CD14-positive monocyte (primary cell): Measurements from ENCODE around the gene TTF2. TPM values are rescaled to one million over a fixed set of nuclear protein-coding genes. Genes with fewer than 3 reads are reported as not detected.

Experiments
- DNase-seq, 3 donors: peaks; one replicate each; pipeline ENCODE4 v3.0.0-alpha.2; 2011 to 2022
- H2AFZ ChIP-seq: 2 replicates; pipeline ENCODE4 v1.6.0; 2012; ENCODE audit warnings: mild to moderate bottlenecking, low read depth, low read length, inconsistent platforms; ENCODE audit not compliant: insufficient read depth, poor library complexity, severe bottlenecking
- H3K27ac ChIP-seq, 2 donors: 1 replicate in 1 of 2; 2 replicates in 1 of 2; pipeline ENCODE4 v1.5.1; 2012 to 2013; ENCODE audit warnings: low read length in 2 of 2, control low read depth in 1 of 2, inconsistent platforms in 1 of 2, low read depth in 1 of 2, mild to moderate bottlenecking in 1 of 2
- H3K27me3 ChIP-seq, 2 donors: one replicate each; pipeline versions ENCODE4 v1.6.0 to v1.6.1; 2011 to 2013; ENCODE audit warnings: low read length in 2 of 2; ENCODE audit not compliant: control insufficient read depth in 2 of 2, insufficient read depth in 2 of 2
- H3K36me3 ChIP-seq, 2 donors: replicated peaks in 1 of 2; 1 replicate in 1 of 2; 2 replicates in 1 of 2; pipeline versions ENCODE4 v1.5.1 to v1.6.1; 2012 to 2013; ENCODE audit warnings: low read length in 2 of 2, control low read depth in 1 of 2, inconsistent platforms in 1 of 2, mild to moderate bottlenecking in 1 of 2; ENCODE audit not compliant: insufficient read depth in 2 of 2, control insufficient read depth in 1 of 2
- H3K4me1 ChIP-seq, 2 donors: 1 replicate in 1 of 2; 2 replicates in 1 of 2; pipeline versions ENCODE4 v1.5.1 to v1.6.1; 2012 to 2013; ENCODE audit warnings: low read length in 2 of 2, control low read depth in 1 of 2, inconsistent platforms in 1 of 2, mild to moderate bottlenecking in 1 of 2, moderate library complexity in 1 of 2; ENCODE audit not compliant: insufficient read depth in 2 of 2, control insufficient read depth in 1 of 2
- H3K4me2 ChIP-seq: replicated peaks from 2 replicates; pipeline ENCODE3; 2012; ENCODE audit warnings: low read length, moderate library complexity, mild to moderate bottlenecking; ENCODE audit not compliant: poor library complexity, severe bottlenecking; ENCODE audit errors: extremely low read depth
- H3K4me3 ChIP-seq, 3 experiments: fragments of 200-600 bp in 1 of 3; sonication (generic) in 1 of 3; replicated peaks in 1 of 3; 1 replicate in 2 of 3; 2 replicates in 1 of 3; pipeline ENCODE4 v1.5.1; 2011 to 2013; ENCODE audit warnings: low read length in 3 of 3, mild to moderate bottlenecking in 3 of 3, control low read depth in 2 of 3, low read depth in 2 of 3, inconsistent platforms in 1 of 3, moderate library complexity in 1 of 3
- H3K79me2 ChIP-seq: 2 replicates; pipeline ENCODE4 v1.6.0; 2012; ENCODE audit warnings: mild to moderate bottlenecking, control low read depth, inconsistent platforms, low read length, moderate library complexity; ENCODE audit not compliant: insufficient read depth
- H3K9ac ChIP-seq: 2 replicates; pipeline ENCODE4 v1.6.0; 2017; ENCODE audit warnings: low read length, mild to moderate bottlenecking; ENCODE audit not compliant: insufficient read depth, poor library complexity, severe bottlenecking
- H3K9me3 ChIP-seq, 2 donors: replicated peaks in 1 of 2; 1 replicate in 1 of 2; 2 replicates in 1 of 2; pipeline versions ENCODE4 v1.5.1 to v1.6.1; 2012 to 2013; ENCODE audit warnings: low read length in 2 of 2, control low read depth in 1 of 2; ENCODE audit not compliant: control insufficient read depth in 1 of 2, insufficient read depth in 1 of 2
- H4K20me1 ChIP-seq: 2 replicates; pipeline ENCODE4 v1.6.0; 2012; ENCODE audit warnings: mild to moderate bottlenecking, low read length, control low read depth, moderate library complexity; ENCODE audit not compliant: insufficient read depth
- H3K27ac Mint-ChIP-seq, 7 donors: one replicate each; pipeline ENCODE4 v1.8.0; 2020; ENCODE audit warnings: mild to moderate bottlenecking in 7 of 7, mixed read lengths in 7 of 7, moderate library complexity in 6 of 7, inconsistent platforms in 2 of 7
- H3K27me3 Mint-ChIP-seq, 3 donors: one replicate each; pipeline ENCODE4 v1.8.0; 2021 to 2022; ENCODE audit warnings: low read depth in 3 of 3, mild to moderate bottlenecking in 3 of 3, mixed read lengths in 3 of 3, moderate library complexity in 3 of 3, inconsistent platforms in 1 of 3
- H3K36me3 Mint-ChIP-seq, 2 donors: one replicate each; pipeline ENCODE4 v1.8.0; 2020; ENCODE audit warnings: mixed read lengths in 2 of 2, inconsistent platforms in 1 of 2, mild to moderate bottlenecking in 1 of 2
- H3K4me1 Mint-ChIP-seq: one replicate; pipeline ENCODE4 v1.8.0; 2020; ENCODE audit warnings: mild to moderate bottlenecking, mixed read lengths
- H3K4me3 Mint-ChIP-seq, 2 donors: one replicate each; pipeline ENCODE4 v1.8.0; 2020; ENCODE audit warnings: mild to moderate bottlenecking in 2 of 2, mixed read lengths in 2 of 2, moderate library complexity in 1 of 2
- H3K9me3 Mint-ChIP-seq, 7 donors: one replicate each; pipeline ENCODE4 v1.8.0; 2020 to 2022; ENCODE audit warnings: mixed read lengths in 7 of 7, mild to moderate bottlenecking in 6 of 7, moderate library complexity in 6 of 7, inconsistent platforms in 2 of 7
- CTCF ChIP-seq: fragments of 200-600 bp; IDR thresholded peaks from one replicate; pipeline ENCODE4 v1.8.0; 2022; ENCODE audit warnings: antibody characterized with exemption, mild to moderate bottlenecking
- WGBS: methylation state at CpG from one replicate; pipeline ENCODE4 v1.1.5; 2013; ENCODE audit warnings: missing lambda C conversion rate; ENCODE audit not compliant: insufficient coverage; 5-methylcytosine and 5-hydroxymethylcytosine counted together
- intact Hi-C, 2 donors: fragments of 100-400 bp; cut with micrococcal nuclease; formaldehyde crosslinking; loops; one replicate each; pipeline versions ENCODE4 v1.15.0 to v1.15.1; 2023
- polyA plus RNA-seq, 3 donors: library from polyadenylated mRNA; depleted of rRNA in 1 of 3; unstranded in 2 of 3; stranded (reverse) in 1 of 3; fragments of 300-500 nt in 2 of 3; fragments of >200 nt in 1 of 3; fragmentation: Illumina TruSeq in 2 of 3; gene quantifications; 1 replicate in 2 of 3; 2 replicates in 1 of 3; pipeline ENCODE4 v1.2.3, GENCODE V29; 2012 to 2021

Gene TTF2
- polyA plus RNA-seq, 3 donors = 5.6 to 12.9 (median 8.0) TPM

GRCh38 chr1:117037802-117038201, 22.3 kb upstream of the TTF2 start:
- Mint-ChIP-seq H3K4me3 (no peak overlapping the region), H3K4me1 (peaks cover 8% of the 10 kb centered on the region), H3K9me3 (peaks cover 0 to 3% (median 0%) of the 10 kb centered on the region in 7 donors), H3K36me3 (peaks cover 53 to 54% of the 10 kb centered on the region in 2 donors), H3K27me3 (peaks cover 0 to 3% (median 2%) of the 10 kb centered on the region in 3 donors), H3K27ac (no peak overlapping the region)
- no peak for TF ChIP-seq CTCF
- Histone ChIP-seq H4K20me1 (no peaks in the 10 kb centered on the region), H2AFZ (no peak overlapping the region), H3K36me3 (peaks cover 7 to 44% of the 10 kb centered on the region in 2 donors), H3K4me3 (no peak overlapping the region), H3K27me3 (no peaks in the 10 kb centered on the region), H3K4me2 (no peak overlapping the region), H3K9me3 (peaks cover 0 to 2% of the 10 kb centered on the region in 2 donors), H3K79me2 (no peaks in the 10 kb centered on the region), H3K4me1 (peaks cover 0 to 6% of the 10 kb centered on the region in 2 donors), H3K9ac (no peak overlapping the region), H3K27ac (no peak overlapping the region)
- intact Hi-C loops = no loop called here
- no peak for DNase-seq
- no CpG with 5 or more reads among the region's 1 CpG for WGBS

GRCh38 chr1:117038236-117038635, 21.9 kb upstream of the TTF2 start:
- no peak for DNase-seq
- H3K27me3 Mint-ChIP-seq = peaks cover 0 to 3% (median 2%) of the 10 kb centered on the region in 3 donors
- H2AFZ ChIP-seq = no peak overlapping the region
- peaks cover 8% of the 10 kb centered on the region for H3K4me1 Mint-ChIP-seq
- no peak overlapping the region for H3K4me3 Mint-ChIP-seq
- no peak for TF ChIP-seq CTCF
- H3K27me3 ChIP-seq = no peaks in the 10 kb centered on the region
- 100% methylated on average over 6 of the region's 6 CpGs for WGBS
- intact Hi-C loops = no loop called here
- H3K27ac Mint-ChIP-seq = no peak overlapping the region
- peaks cover 7 to 44% of the 10 kb centered on the region in 2 donors for H3K36me3 ChIP-seq
- H3K36me3 Mint-ChIP-seq = peaks cover 49 to 51% of the 10 kb centered on the region in 2 donors
- H4K20me1 ChIP-seq = no peaks in the 10 kb centered on the region
- peaks cover 0 to 6% of the 10 kb centered on the region in 2 donors for H3K4me1 ChIP-seq
- no peaks in the 10 kb centered on the region for H3K79me2 ChIP-seq
- H3K9ac ChIP-seq = no peak overlapping the region
- no peak overlapping the region for H3K27ac ChIP-seq
- peaks cover 0 to 3% (median 0%) of the 10 kb centered on the region in 7 donors for H3K9me3 Mint-ChIP-seq
- H3K4me3 ChIP-seq = no peak overlapping the region
- peaks cover 0 to 2% of the 10 kb centered on the region in 2 donors for H3K9me3 ChIP-seq
- no peak overlapping the region for H3K4me2 ChIP-seq
